Right atrium auricular region (tissue), 2 donors: Measurements from ENCODE around the gene FOXL1. TPM values are rescaled to one million over a fixed set of nuclear protein-coding genes. Genes with fewer than 3 reads are reported as not detected.

ENCODE experiments used
- DNase-seq: peaks from one replicate; pipeline ENCODE4 v3.0.0-alpha.2; 2019; ENCODE audit warnings: low spot score
- H3K27ac ChIP-seq, 2 donors: fragments of 200-600 bp; sonication (generic); 1 replicate in 1 of 2; 2 replicates in 1 of 2; pipeline ENCODE4 v1.5.1; 2016 to 2019
- H3K27me3 ChIP-seq, 2 donors: fragments of 200-600 bp; sonication (generic); one replicate each; pipeline versions ENCODE4 v1.5.1 to v1.6.0; 2017 to 2019
- H3K36me3 ChIP-seq: fragments of 200-600 bp; sonication (generic); one replicate; pipeline ENCODE4 v1.5.1; 2016
- H3K4me1 ChIP-seq, 2 donors: fragments of 200-600 bp; sonication (generic); one replicate each; pipeline versions ENCODE4 v1.5.1 to v1.6.0; 2017 to 2019
- H3K4me3 ChIP-seq, 2 donors: fragments of 200-600 bp; sonication (generic); 1 replicate in 1 of 2; 2 replicates in 1 of 2; pipeline ENCODE4 v1.5.1; 2017 to 2019; ENCODE audit warnings: mild to moderate bottlenecking in 1 of 2, moderate library complexity in 1 of 2
- H3K9me3 ChIP-seq, 2 donors: fragments of 200-600 bp; sonication (generic); one replicate each; pipeline ENCODE4 v1.5.1; 2019
- total RNA-seq, 2 donors: library from RNA; depleted of rRNA; stranded (reverse); fragments of >200 nt; gene quantifications; one replicate each; pipeline ENCODE4 v1.1.0, GENCODE V29; 2016
- TF ChIP-seq, protein P1 (sequence below), 2 donors: fragments of 200-600 bp; sonication (generic); IDR thresholded peaks; one replicate each; pipeline ENCODE4 v1.5.1; 2019; ENCODE audit warnings: antibody characterized with exemption in 2 of 2

The FOXL1 gene
- total RNA-seq, 2 donors from 2014 or later, result 0.85 to 1.3 TPM

- H3K36me3 ChIP-seq, result peaks cover 52% of the 10 kb centered on the region
Observed at GRCh38 chr16:86537486-86537885, 40.9 kb upstream of the FOXL1 start.

GRCh38 chr16:86538196-86538780 lies 40.1 kb upstream of the FOXL1 start:
- TF ChIP-seq, protein P1, sequence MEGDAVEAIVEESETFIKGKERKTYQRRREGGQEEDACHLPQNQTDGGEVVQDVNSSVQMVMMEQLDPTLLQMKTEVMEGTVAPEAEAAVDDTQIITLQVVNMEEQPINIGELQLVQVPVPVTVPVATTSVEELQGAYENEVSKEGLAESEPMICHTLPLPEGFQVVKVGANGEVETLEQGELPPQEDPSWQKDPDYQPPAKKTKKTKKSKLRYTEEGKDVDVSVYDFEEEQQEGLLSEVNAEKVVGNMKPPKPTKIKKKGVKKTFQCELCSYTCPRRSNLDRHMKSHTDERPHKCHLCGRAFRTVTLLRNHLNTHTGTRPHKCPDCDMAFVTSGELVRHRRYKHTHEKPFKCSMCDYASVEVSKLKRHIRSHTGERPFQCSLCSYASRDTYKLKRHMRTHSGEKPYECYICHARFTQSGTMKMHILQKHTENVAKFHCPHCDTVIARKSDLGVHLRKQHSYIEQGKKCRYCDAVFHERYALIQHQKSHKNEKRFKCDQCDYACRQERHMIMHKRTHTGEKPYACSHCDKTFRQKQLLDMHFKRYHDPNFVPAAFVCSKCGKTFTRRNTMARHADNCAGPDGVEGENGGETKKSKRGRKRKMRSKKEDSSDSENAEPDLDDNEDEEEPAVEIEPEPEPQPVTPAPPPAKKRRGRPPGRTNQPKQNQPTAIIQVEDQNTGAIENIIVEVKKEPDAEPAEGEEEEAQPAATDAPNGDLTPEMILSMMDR (IDR thresholded peaks at IDR 0.05), result no peak
- Histone ChIP-seq H3K9me3 (no peaks in the 10 kb centered on the region), H3K36me3 (peaks cover 52% of the 10 kb centered on the region), H3K27me3 (no peaks in the 10 kb centered on the region), H3K27ac (no peak overlapping the region), H3K4me1 (no peaks in the 10 kb centered on the region), H3K4me3 (no peak overlapping the region)
- no peak for DNase-seq

More at GRCh38 chr16:86537486-86537885, 40.9 kb upstream of the FOXL1 start:
- Histone ChIP-seq H3K4me3 (no peak overlapping the region), H3K4me1 (no peaks in the 10 kb centered on the region), H3K27ac (no peak overlapping the region), H3K9me3 (no peaks in the 10 kb centered on the region), H3K27me3 (no peaks in the 10 kb centered on the region)
- TF ChIP-seq, protein P1 (IDR thresholded peaks at IDR 0.05), result no peak
- DNase-seq, result no peak

DNA sequence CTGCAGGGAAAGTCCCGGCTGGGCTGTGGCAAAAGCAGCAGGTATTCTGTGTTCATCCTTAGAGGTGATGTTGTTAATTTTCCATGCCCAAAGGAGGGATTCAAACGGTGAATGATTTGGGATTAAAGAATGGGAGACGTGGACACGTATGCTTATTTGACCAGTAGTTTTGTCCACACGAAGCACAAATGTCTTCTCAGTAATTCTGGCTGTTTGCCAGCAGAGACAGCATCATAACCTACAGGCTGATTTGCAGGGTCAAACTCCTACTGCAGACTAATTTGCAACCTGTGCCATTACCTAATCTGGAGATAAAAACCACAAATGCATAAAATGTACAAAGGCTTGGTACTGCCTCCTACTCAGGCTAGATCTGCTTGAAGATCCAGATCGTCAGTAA lies 37.5 kb upstream of the FOXL1 start:
- DNase-seq, result no peak
- peaks cover 60% of the 10 kb centered on the region for H3K36me3 ChIP-seq
- TF ChIP-seq, protein P1 (IDR thresholded peaks at IDR 0.05), result no peak
- no peaks in the 10 kb centered on the region for H3K27me3 ChIP-seq
- no peak overlapping the region for H3K27ac ChIP-seq
- no peak overlapping the region for H3K4me3 ChIP-seq
- H3K9me3 ChIP-seq, result no peaks in the 10 kb centered on the region
- no peaks in the 10 kb centered on the region for H3K4me1 ChIP-seq

DNA sequence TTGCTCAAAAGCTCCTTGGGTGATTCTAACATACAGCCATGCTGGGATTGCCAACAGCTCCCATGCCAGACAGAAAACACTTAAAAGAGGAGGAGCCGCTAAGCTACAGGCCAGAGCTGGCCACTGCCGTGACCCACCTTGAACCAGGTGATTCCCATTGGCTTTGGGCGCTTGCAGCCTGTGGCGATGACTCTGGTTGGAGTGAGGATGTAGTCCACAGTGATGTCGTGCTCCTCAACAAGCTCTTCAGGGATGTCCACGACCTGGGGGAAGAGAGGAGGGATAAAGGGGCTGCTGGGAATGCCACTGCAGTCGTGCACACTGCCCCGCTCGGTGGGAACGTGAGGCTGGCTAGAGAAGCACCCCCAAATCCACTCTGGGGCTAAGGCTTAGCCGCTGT lies 36.8 kb upstream of the FOXL1 start:
- Histone ChIP-seq H3K4me3 (no peak overlapping the region), H3K4me1 (no peaks in the 10 kb centered on the region), H3K9me3 (no peaks in the 10 kb centered on the region), H3K27me3 (no peaks in the 10 kb centered on the region), H3K27ac (no peak overlapping the region), H3K36me3 (peaks cover 64% of the 10 kb centered on the region)
- no peak for DNase-seq
- TF ChIP-seq, protein P1 (IDR thresholded peaks at IDR 0.05), result no peak

- Histone ChIP-seq H3K9me3 (no peaks in the 10 kb centered on the region), H3K4me3 (no peak overlapping the region), H3K36me3 (peaks cover 58% of the 10 kb centered on the region), H3K27me3 (no peaks in the 10 kb centered on the region), H3K4me1 (no peaks in the 10 kb centered on the region), H3K27ac (no peak overlapping the region)
- no peak for DNase-seq
- TF ChIP-seq, protein P1 (IDR thresholded peaks at IDR 0.05), result no peak
Observed at GRCh38 chr16:86542756-86543750, 35.3 kb upstream of the FOXL1 start.
